GM12874 (cell line): ENCODE data around the gene PAQR6.
A peak's percentile ranks its signal among the peaks of the same experiment; 100 is the strongest.

Experiments used
- TF ChIP-seq, protein P1 (sequence below): IDR thresholded peaks from 2 replicates; pipeline ENCODE4 v1.5.1; 2011; ENCODE audit warnings: low read depth, mild to moderate bottlenecking, control low read depth, low read length, moderate library complexity; ENCODE audit not compliant: insufficient read depth

The PAQR6 gene

GRCh38 chr1:156285437-156285836, 37.6 kb upstream of the PAQR6 start:
- TF ChIP-seq, protein P1, sequence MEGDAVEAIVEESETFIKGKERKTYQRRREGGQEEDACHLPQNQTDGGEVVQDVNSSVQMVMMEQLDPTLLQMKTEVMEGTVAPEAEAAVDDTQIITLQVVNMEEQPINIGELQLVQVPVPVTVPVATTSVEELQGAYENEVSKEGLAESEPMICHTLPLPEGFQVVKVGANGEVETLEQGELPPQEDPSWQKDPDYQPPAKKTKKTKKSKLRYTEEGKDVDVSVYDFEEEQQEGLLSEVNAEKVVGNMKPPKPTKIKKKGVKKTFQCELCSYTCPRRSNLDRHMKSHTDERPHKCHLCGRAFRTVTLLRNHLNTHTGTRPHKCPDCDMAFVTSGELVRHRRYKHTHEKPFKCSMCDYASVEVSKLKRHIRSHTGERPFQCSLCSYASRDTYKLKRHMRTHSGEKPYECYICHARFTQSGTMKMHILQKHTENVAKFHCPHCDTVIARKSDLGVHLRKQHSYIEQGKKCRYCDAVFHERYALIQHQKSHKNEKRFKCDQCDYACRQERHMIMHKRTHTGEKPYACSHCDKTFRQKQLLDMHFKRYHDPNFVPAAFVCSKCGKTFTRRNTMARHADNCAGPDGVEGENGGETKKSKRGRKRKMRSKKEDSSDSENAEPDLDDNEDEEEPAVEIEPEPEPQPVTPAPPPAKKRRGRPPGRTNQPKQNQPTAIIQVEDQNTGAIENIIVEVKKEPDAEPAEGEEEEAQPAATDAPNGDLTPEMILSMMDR = no peak

DNA sequence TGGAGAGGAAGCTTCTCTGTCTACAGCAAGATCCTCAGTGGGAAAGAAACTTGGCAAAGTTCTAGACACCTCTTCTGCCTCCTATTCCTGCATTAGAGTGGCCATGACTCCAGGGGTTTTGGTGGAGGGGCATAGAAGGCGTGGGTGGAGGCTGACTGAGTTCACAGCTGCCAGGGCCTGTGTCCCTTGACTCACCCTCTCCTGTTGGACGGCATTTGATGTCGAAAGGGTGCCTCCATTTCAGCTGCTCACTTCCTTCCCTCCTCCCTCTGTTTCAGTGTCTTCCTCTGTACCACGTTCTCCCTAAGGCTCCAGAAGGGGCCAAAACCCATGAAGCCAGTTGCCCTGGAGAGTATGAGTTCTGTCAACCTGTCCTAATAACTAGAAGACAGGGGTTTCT, 36.9 kb upstream of the PAQR6 start:
- TF ChIP-seq, protein P1 = no peak

- TF ChIP-seq, protein P1 = no peak
Observed at GRCh38 chr1:156284112-156284511, 36.3 kb upstream of the PAQR6 start, which contains the start of gene TMEM79. TMEM79 (plus strand) TSS chr1:156284325; CDS start chr1:156285227, 902 bp downstream.

- TF ChIP-seq, protein P1 = no peak
Observed at GRCh38 chr1:156283521-156283920, 35.7 kb upstream of the PAQR6 start.

GRCh38 chr1:156282479-156283222, 34.8 kb upstream of the PAQR6 start, which contains the start of gene SMG5:
SMG5 (minus strand) TSS chr1:156282825; CDS start chr1:156282680, 145 bp downstream.
- TF ChIP-seq, protein P1 = no peak

GRCh38 chr1:156281693-156282478, 34.0 kb upstream of the PAQR6 start:
- TF ChIP-seq, protein P1 = no peak

DNA sequence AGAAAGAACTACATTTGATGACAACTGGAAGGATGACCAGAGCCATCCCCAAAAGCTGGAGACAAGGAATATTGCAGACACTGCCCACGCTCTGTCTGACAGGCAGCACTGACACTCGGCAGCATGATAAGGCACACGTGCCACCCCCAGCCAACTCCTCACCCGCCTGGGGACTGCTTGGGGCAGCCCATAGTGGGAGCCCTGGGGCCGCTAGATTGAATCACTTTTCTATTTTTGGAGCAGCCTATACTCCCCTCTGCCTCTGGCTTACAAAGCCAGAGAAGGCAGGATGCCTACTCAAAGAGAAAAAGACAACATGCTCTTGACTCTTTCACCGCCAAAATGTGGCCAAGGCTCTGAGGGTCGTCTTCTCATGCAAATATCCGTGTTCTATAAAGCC, 33.4 kb upstream of the PAQR6 start:
- TF ChIP-seq, protein P1 = 0 out of 2 replicates have a peak, but pooled peaks have one; percentile 6
